Common myeloid progenitor, CD34-positive (primary cell): Measurements from ENCODE around the gene EOGT.

Experiments
- CTCF ChIA-PET: fragments of 350-600 bp; sonication (Branson Sonifier 250); formaldehyde crosslinking; loops from one replicate; lab custom pipeline; 2021; ENCODE audit warnings: antibody characterized with exemption; lab: Charles Lee
- POLR2A ChIA-PET: fragments of 350-600 bp; sonication (Branson Sonifier 250); formaldehyde crosslinking; loops from one replicate; lab custom pipeline; 2021; ENCODE audit warnings: antibody characterized with exemption; lab: Charles Lee
- DNase-seq, 3 donors: peaks; one replicate each; pipeline versions ENCODE4 v3.0.0 to v3.0.0-alpha.2; 2013
- H3K27ac ChIP-seq, 2 experiments: 1 replicate in 1 of 2; 2 replicates in 1 of 2; pipeline ENCODE4 v1.7.0; 2013; ENCODE audit warnings: inconsistent platforms in 2 of 2, low read length in 2 of 2, mild to moderate bottlenecking in 2 of 2, low read depth in 1 of 2, moderate library complexity in 1 of 2; ENCODE audit not compliant: severe bottlenecking in 2 of 2, insufficient read depth in 1 of 2, poor library complexity in 1 of 2
- H3K27me3 ChIP-seq, 5 experiments: replicated peaks in 2 of 5; 1 replicate in 3 of 5; 2 replicates in 2 of 5; pipeline versions ENCODE4 v1.6.1 to v1.7.0; 2013; ENCODE audit warnings: low read length in 4 of 5, mild to moderate bottlenecking in 2 of 5, moderate library complexity in 2 of 5, inconsistent platforms in 1 of 5; ENCODE audit not compliant: insufficient read depth in 5 of 5, control insufficient read depth in 4 of 5
- H3K36me3 ChIP-seq, 4 experiments: 1 replicate in 2 of 4; 2 replicates in 2 of 4; pipeline versions ENCODE4 v1.6.1 to v1.7.0; 2013; ENCODE audit warnings: low read length in 3 of 4, control low read depth in 1 of 4, mild to moderate bottlenecking in 1 of 4; ENCODE audit not compliant: control insufficient read depth in 4 of 4, insufficient read depth in 4 of 4
- H3K4me1 ChIP-seq, 4 experiments: 1 replicate in 3 of 4; 2 replicates in 1 of 4; pipeline versions ENCODE4 v1.6.1 to v1.7.1; 2013; ENCODE audit warnings: low read length in 3 of 4, mild to moderate bottlenecking in 3 of 4, control low read depth in 1 of 4, inconsistent platforms in 1 of 4, moderate library complexity in 1 of 4; ENCODE audit not compliant: control insufficient read depth in 4 of 4, insufficient read depth in 4 of 4; ENCODE audit errors: control extremely low read depth in 1 of 4
- H3K4me3 ChIP-seq, 7 experiments: 1 replicate in 4 of 7; 2 replicates in 3 of 7; pipeline versions ENCODE4 v1.5.1 to v1.7.0; 2013; ENCODE audit warnings: mild to moderate bottlenecking in 7 of 7, low read length in 6 of 7, moderate library complexity in 6 of 7, inconsistent platforms in 2 of 7, low read depth in 2 of 7, control low read depth in 1 of 7; ENCODE audit not compliant: insufficient read depth in 4 of 7, control insufficient read depth in 1 of 7; ENCODE audit errors: extremely low read depth in 1 of 7
- H3K9me3 ChIP-seq, 5 experiments: 1 replicate in 4 of 5; 2 replicates in 1 of 5; pipeline versions ENCODE4 v1.6.1 to v1.7.1; 2013; ENCODE audit warnings: low read length in 4 of 5, mild to moderate bottlenecking in 2 of 5, inconsistent platforms in 1 of 5, low read depth in 1 of 5, moderate library complexity in 1 of 5; ENCODE audit not compliant: control insufficient read depth in 4 of 5, insufficient read depth in 2 of 5; ENCODE audit errors: control extremely low read depth in 1 of 5
- WGBS: methylation state at CpG from one replicate; pipeline ENCODE4 v1.1.5; 2013; ENCODE audit not compliant: insufficient coverage; 5-methylcytosine and 5-hydroxymethylcytosine counted together

Gene EOGT

DNA sequence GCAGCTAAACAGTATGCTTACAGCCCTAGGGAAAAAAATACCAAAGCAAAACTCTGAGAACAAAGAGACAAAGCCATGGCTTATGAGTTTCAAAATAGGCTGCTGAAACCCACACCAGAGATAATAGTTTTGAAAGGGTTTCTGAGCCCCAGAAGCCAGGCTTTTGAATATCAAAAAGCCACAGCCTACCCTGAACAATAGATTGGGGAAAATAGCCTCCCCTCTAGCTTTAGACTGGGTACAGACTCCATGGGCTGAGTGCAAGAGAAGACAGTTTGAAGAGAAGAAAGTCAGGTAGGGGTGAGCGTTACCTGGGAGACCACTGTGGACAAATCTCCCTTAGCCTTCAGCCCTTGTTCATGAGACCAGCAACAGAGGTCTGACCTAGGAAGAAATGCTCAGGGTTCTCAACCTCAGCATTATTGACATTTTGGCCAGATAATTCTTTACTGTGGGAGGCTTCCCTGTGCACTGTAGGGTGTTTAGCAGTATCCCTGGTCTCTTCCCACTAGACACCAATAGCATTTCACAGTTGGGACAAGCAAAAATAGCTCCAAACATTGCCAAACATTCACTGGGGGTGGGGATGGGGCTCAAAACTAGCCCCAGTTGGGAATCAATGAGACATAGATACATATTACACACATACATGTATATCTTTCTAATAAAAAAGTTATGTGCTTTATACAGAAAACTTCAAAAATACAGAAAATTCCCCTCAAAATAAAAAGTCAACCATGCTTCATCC lies 69.6 kb downstream of the EOGT start:
- Histone ChIP-seq H3K4me3 (no peak overlapping the region), H3K27me3 (peaks cover 0 to 41% (median 5%) of the 10 kb centered on the region in 5 experiments), H3K9me3 (no peaks in the 10 kb centered on the region), H3K27ac (no peak overlapping the region), H3K4me1 (no peaks in the 10 kb centered on the region), H3K36me3 (no peaks in the 10 kb centered on the region)
- 100% methylated on average over 1 of the region's 1 CpG for WGBS
- DNase-seq, result no peak
- ChIA-PET POLR2A (no interaction called here), CTCF (no interaction called here)

DNA sequence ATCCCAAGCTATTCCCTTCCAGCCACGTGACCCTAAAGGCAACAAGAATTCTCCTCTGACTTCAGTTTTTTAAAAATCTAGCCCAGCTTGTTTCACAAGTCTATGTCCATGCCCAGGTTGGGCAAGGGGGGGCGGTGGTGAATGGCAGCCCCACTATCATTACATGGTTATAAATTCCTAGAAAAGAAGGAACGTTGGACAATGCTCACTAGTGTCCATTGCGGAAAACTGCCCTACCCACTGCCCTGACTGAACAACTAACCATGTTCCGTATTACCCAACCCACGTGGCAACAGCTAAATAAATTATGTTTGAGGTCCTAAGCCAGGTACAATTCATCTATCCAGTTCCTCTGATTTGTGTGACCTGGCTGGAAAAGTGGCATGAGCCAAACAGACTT lies 72.4 kb downstream of the EOGT start:
- no peaks in the 10 kb centered on the region for H3K9me3 ChIP-seq
- peaks cover 0 to 50% (median 5%) of the 10 kb centered on the region in 5 experiments for H3K27me3 ChIP-seq
- H3K36me3 ChIP-seq, result no peaks in the 10 kb centered on the region
- H3K4me3 ChIP-seq, result no peak overlapping the region
- CTCF ChIA-PET, result no interaction called here
- H3K4me1 ChIP-seq, result peaks cover 0 to 6% (median 2%) of the 10 kb centered on the region in 4 experiments
- POLR2A ChIA-PET, result no interaction called here
- DNase-seq, result no peak
- WGBS, result 83% methylated on average over 4 of the region's 6 CpGs
- H3K27ac ChIP-seq, result no peak overlapping the region

DNA sequence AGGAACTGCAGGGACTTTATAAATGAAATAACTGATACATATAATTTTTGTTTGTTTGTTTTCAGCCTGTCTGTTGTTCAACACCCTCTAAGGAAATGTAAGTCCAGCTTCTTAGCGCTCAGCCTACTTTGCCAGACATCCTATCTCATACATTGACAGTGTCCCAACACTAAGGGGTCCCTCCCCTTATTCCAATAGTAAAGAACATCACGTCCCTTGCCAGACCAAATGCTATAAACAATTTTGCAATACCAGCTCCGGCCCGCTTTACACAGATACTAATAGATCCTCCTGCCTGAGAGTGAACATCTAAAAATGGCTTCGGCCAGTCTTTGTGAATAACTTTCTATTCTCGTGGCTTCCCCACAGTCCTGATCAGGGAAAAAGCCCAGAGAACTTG lies 76.6 kb downstream of the EOGT start:
- Histone ChIP-seq H3K27ac (no peak overlapping the region), H3K9me3 (peaks cover 0 to 3% (median 0%) of the 10 kb centered on the region in 5 experiments), H3K27me3 (peaks cover 14 to 69% (median 25%) of the 10 kb centered on the region in 5 experiments), H3K4me1 (peaks cover 0 to 13% (median 10%) of the 10 kb centered on the region in 4 experiments), H3K4me3 (no peak overlapping the region), H3K36me3 (no peaks in the 10 kb centered on the region)
- no peak for DNase-seq
- ChIA-PET CTCF (interaction anchor here (0.8 kb wide), 1 partner anchor 39 kb away, joined by 3 read pairs; no protein-coding TSS in a partner anchor), POLR2A (interaction anchor here (0.7 kb wide), 1 partner anchor 111 kb away, joined by 4 read pairs; no protein-coding TSS in a partner anchor)
- 79% methylated on average over 6 of the region's 6 CpGs for WGBS

DNA sequence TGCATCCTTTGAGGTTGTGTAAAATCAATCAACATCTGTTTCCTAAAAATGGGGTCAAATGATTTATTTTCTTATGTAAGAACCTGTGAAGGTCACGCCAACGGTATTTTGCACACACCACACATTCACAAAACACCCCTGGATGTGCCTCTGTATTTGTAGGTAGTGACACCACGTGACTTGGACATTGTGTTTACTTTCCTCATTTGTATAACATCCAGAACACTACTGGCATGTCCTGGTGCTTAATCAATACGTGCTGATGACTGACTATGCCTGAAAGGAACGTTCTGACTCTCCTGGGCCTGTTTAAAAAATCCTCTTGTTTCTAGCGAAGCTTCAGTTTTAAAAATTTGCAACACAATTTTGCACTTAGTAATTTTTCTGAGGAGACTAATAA lies 77.7 kb downstream of the EOGT start:
- peaks cover 21 to 76% (median 35%) of the 10 kb centered on the region in 5 experiments for H3K27me3 ChIP-seq

DNA sequence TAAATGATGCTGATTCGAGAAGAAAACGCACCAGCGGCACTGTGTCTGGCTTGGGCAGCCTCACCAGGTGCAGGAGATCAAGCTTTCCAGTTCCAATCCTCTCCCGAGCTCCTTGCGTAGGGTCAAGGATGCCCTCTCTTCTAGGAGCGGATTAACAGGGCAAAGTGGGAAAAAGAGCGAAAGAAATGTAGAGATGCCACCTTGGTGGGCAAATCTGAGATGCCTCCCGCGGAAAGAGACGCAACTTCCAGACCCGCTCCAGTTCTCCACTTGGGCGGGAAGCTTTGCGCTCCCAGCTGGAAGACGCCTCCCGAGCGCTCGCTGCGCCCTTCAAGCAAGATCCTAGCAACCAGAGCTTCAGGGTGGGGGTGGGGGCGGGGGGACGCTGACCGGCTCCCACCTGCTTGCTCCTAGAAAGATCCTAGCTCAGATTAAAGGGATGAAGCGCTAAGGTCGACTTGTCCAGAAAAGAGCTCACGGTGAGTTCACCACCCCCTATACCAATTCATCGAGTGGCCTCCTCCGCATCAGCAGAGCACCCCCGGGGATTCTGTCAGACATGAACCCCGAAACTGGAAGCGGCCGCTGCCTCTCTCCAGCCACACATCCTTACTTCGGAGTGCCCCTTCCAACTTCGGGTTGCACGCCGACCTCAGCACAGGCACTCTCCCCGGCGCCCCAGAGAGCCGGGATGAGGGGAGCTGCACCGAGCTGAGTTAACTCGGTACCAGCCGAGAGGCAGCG lies 81.9 kb downstream of the EOGT start:
- ChIA-PET POLR2A (no interaction called here), CTCF (interaction anchor here (1.9 kb wide), 1 partner anchor 38 kb away, joined by 5 read pairs; no protein-coding TSS in a partner anchor)
- H3K27me3 ChIP-seq, result peaks cover 30 to 85% (median 49%) of the 10 kb centered on the region in 5 experiments
- peak overlapping the region in 2 of 7 experiments; percentile 34 to 59 for H3K4me3 ChIP-seq
- DNase-seq, result peak in 1 of 3 donors; percentile 7
- peaks cover 0 to 10% (median 7%) of the 10 kb centered on the region in 4 experiments for H3K4me1 ChIP-seq
- no peaks in the 10 kb centered on the region for H3K36me3 ChIP-seq
- 2% methylated on average over 38 of the region's 41 CpGs for WGBS
- no peak overlapping the region for H3K27ac ChIP-seq
- peaks cover 0 to 3% (median 0%) of the 10 kb centered on the region in 5 experiments for H3K9me3 ChIP-seq

More for the DNA sequence above, 77.7 kb downstream of the EOGT start:
- DNase-seq, result peak in 1 of 3 donors; percentile 6
- no peaks in the 10 kb centered on the region for H3K36me3 ChIP-seq
- peaks cover 0 to 3% (median 0%) of the 10 kb centered on the region in 5 experiments for H3K9me3 ChIP-seq
- no peak overlapping the region for H3K27ac ChIP-seq
- WGBS, result 82% methylated on average over 3 of the region's 6 CpGs
- H3K4me1 ChIP-seq, result peaks cover 0 to 13% (median 11%) of the 10 kb centered on the region in 4 experiments
- no peak overlapping the region for H3K4me3 ChIP-seq
- POLR2A ChIA-PET, result no interaction called here
- CTCF ChIA-PET, result no interaction called here
